Measurements from ENCODE around the gene UCK2.

UCK2 gene

DNA sequence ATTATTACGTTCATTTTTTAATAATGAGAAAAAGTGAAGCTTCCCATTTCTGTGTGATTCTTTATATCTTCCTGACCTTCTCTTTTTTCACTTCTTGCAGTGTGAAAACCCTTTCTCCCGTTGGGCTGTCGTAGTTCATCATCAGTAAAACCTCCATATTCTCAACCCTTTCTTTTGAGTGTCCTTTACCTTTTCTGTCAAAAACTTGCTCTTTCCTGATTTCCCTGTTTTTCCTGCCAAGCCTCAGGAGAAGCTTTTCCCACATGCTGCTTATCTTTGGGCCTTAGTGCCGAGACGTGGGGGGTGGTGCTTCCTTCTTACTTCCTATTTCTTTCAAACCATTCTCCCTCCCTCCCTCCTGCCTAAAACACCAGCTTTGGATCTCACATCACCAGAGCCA, 46.1 kb downstream of the UCK2 start:
- TF ChIP-seq ZFP30 (CRISPR knock-in tag; IDR thresholded peaks at IDR 0.05) (no peak), ZNF8 (CRISPR knock-in tag; IDR thresholded peaks at IDR 0.05) (no peak), OSR1 (CRISPR knock-in tag; IDR thresholded peaks at IDR 0.05) (no peak), GLIS3 (CRISPR knock-in tag; IDR thresholded peaks at IDR 0.05) (no peak), BACH2 (CRISPR knock-in tag; IDR thresholded peaks at IDR 0.05; ENCODE audit: borderline replicate concordance) (no peak), ZFP3 (CRISPR knock-in tag; IDR thresholded peaks at IDR 0.05) (no peak), CSDC2 (CRISPR knock-in tag; IDR thresholded peaks at IDR 0.05) (no peak), RARB (CRISPR knock-in tag; IDR thresholded peaks at IDR 0.05) (no peak), ZNF70 (CRISPR knock-in tag; IDR thresholded peaks at IDR 0.05) (no peak), SNAI2 (CRISPR knock-in tag; IDR thresholded peaks at IDR 0.05) (no peak), TCF4 (CRISPR knock-in tag; IDR thresholded peaks at IDR 0.05; ENCODE audit: borderline replicate concordance) (no peak), ZNF565 (CRISPR knock-in tag; conservative IDR thresholded peaks at IDR 0.05; ENCODE audit: low read depth) (no peak), ARNTL (CRISPR knock-in tag; IDR thresholded peaks at IDR 0.05; ENCODE audit: borderline replicate concordance, low read depth) (no peak), ZC3H10 (CRISPR knock-in tag; IDR thresholded peaks at IDR 0.05) (no peak)
- TF ChIP-seq, protein P1, sequence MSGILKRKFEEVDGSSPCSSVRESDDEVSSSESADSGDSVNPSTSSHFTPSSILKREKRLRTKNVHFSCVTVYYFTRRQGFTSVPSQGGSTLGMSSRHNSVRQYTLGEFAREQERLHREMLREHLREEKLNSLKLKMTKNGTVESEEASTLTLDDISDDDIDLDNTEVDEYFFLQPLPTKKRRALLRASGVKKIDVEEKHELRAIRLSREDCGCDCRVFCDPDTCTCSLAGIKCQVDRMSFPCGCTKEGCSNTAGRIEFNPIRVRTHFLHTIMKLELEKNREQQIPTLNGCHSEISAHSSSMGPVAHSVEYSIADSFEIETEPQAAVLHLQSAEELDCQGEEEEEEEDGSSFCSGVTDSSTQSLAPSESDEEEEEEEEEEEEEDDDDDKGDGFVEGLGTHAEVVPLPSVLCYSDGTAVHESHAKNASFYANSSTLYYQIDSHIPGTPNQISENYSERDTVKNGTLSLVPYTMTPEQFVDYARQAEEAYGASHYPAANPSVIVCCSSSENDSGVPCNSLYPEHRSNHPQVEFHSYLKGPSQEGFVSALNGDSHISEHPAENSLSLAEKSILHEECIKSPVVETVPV (CRISPR knock-in tag; IDR thresholded peaks at IDR 0.05) = no peak
- TF ChIP-seq, protein P2, sequence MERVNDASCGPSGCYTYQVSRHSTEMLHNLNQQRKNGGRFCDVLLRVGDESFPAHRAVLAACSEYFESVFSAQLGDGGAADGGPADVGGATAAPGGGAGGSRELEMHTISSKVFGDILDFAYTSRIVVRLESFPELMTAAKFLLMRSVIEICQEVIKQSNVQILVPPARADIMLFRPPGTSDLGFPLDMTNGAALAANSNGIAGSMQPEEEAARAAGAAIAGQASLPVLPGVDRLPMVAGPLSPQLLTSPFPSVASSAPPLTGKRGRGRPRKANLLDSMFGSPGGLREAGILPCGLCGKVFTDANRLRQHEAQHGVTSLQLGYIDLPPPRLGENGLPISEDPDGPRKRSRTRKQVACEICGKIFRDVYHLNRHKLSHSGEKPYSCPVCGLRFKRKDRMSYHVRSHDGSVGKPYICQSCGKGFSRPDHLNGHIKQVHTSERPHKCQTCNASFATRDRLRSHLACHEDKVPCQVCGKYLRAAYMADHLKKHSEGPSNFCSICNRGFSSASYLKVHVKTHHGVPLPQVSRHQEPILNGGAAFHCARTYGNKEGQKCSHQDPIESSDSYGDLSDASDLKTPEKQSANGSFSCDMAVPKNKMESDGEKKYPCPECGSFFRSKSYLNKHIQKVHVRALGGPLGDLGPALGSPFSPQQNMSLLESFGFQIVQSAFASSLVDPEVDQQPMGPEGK (CRISPR knock-in tag; IDR thresholded peaks at IDR 0.05; ENCODE audit: borderline replicate concordance) = no peak
- TF ChIP-seq, protein P3, sequence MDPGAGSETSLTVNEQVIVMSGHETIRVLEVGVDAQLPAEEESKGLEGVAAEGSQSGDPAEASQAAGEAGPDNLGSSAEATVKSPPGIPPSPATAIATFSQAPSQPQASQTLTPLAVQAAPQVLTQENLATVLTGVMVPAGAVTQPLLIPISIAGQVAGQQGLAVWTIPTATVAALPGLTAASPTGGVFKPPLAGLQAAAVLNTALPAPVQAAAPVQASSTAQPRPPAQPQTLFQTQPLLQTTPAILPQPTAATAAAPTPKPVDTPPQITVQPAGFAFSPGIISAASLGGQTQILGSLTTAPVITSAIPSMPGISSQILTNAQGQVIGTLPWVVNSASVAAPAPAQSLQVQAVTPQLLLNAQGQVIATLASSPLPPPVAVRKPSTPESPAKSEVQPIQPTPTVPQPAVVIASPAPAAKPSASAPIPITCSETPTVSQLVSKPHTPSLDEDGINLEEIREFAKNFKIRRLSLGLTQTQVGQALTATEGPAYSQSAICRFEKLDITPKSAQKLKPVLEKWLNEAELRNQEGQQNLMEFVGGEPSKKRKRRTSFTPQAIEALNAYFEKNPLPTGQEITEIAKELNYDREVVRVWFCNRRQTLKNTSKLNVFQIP (CRISPR knock-in tag; IDR thresholded peaks at IDR 0.05; ENCODE audit: borderline replicate concordance, low read depth) = no peak
- TF ChIP-seq, protein P4, sequence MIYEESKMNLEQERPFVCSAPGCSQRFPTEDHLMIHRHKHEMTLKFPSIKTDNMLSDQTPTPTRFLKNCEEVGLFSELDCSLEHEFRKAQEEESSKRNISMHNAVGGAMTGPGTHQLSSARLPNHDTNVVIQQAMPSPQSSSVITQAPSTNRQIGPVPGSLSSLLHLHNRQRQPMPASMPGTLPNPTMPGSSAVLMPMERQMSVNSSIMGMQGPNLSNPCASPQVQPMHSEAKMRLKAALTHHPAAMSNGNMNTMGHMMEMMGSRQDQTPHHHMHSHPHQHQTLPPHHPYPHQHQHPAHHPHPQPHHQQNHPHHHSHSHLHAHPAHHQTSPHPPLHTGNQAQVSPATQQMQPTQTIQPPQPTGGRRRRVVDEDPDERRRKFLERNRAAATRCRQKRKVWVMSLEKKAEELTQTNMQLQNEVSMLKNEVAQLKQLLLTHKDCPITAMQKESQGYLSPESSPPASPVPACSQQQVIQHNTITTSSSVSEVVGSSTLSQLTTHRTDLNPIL (CRISPR knock-in tag; IDR thresholded peaks at IDR 0.05; ENCODE audit: low read depth) = no peak
- TF ChIP-seq, protein P5, sequence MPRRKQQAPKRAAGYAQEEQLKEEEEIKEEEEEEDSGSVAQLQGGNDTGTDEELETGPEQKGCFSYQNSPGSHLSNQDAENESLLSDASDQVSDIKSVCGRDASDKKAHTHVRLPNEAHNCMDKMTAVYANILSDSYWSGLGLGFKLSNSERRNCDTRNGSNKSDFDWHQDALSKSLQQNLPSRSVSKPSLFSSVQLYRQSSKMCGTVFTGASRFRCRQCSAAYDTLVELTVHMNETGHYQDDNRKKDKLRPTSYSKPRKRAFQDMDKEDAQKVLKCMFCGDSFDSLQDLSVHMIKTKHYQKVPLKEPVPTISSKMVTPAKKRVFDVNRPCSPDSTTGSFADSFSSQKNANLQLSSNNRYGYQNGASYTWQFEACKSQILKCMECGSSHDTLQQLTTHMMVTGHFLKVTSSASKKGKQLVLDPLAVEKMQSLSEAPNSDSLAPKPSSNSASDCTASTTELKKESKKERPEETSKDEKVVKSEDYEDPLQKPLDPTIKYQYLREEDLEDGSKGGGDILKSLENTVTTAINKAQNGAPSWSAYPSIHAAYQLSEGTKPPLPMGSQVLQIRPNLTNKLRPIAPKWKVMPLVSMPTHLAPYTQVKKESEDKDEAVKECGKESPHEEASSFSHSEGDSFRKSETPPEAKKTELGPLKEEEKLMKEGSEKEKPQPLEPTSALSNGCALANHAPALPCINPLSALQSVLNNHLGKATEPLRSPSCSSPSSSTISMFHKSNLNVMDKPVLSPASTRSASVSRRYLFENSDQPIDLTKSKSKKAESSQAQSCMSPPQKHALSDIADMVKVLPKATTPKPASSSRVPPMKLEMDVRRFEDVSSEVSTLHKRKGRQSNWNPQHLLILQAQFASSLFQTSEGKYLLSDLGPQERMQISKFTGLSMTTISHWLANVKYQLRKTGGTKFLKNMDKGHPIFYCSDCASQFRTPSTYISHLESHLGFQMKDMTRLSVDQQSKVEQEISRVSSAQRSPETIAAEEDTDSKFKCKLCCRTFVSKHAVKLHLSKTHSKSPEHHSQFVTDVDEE (CRISPR knock-in tag; IDR thresholded peaks at IDR 0.05) = no peak
- ATAC-seq = no peak

DNA sequence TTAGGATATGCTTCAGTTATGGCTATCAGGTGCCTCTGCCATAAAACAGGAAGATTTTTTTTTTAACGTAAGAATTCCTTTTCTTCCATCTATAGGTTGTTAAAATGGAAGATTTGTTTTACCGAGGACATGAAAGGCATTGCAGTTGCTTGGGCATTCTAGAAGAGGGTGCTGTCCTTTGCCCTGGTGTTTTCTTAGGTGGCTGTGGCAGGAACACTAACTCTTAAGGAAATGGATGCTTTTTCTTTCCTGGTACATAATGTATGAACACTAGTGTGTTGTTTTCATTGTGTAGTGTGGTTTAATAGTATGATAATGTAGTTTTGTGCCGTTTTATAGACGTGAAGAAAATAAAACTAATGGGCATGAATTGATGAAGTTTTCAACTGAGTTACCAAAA, 47.2 kb downstream of the UCK2 start:
- TF ChIP-seq ZC3H10 (CRISPR knock-in tag; IDR thresholded peaks at IDR 0.05) (no peak), CSDC2 (CRISPR knock-in tag; IDR thresholded peaks at IDR 0.05) (no peak), ESRRG (CRISPR knock-in tag; IDR thresholded peaks at IDR 0.05) (no peak), PPARA (CRISPR knock-in tag; IDR thresholded peaks at IDR 0.05; ENCODE audit: borderline replicate concordance) (no peak), ZNF565 (CRISPR knock-in tag; conservative IDR thresholded peaks at IDR 0.05; ENCODE audit: low read depth) (no peak), ZFP3 (CRISPR knock-in tag; IDR thresholded peaks at IDR 0.05) (no peak), ZNF70 (CRISPR knock-in tag; IDR thresholded peaks at IDR 0.05) (no peak), ZFP30 (CRISPR knock-in tag; IDR thresholded peaks at IDR 0.05) (no peak)
- TF ChIP-seq, protein P3 (CRISPR knock-in tag; IDR thresholded peaks at IDR 0.05; ENCODE audit: borderline replicate concordance, low read depth) = no peak
- TF ChIP-seq, protein P5 (CRISPR knock-in tag; IDR thresholded peaks at IDR 0.05) = no peak

More for the DNA sequence above, 47.2 kb downstream of the UCK2 start:
- no peak for ATAC-seq
